ENCODE results near the gene DISP2.
A peak's percentile ranks its signal among the peaks of the same experiment; 100 is the strongest.

GRCh38 chr15:40325188-40325587 is 32.8 kb upstream of the DISP2 start:
- TF ChIP-seq CTCF (IDR thresholded peaks at IDR 0.05) (no peak), POLR2A (IDR thresholded peaks at IDR 0.05) (peak in 1 of 2 donors; percentile 32)
